ENCODE measurements around the gene FAM174C.

The FAM174C gene

DNA sequence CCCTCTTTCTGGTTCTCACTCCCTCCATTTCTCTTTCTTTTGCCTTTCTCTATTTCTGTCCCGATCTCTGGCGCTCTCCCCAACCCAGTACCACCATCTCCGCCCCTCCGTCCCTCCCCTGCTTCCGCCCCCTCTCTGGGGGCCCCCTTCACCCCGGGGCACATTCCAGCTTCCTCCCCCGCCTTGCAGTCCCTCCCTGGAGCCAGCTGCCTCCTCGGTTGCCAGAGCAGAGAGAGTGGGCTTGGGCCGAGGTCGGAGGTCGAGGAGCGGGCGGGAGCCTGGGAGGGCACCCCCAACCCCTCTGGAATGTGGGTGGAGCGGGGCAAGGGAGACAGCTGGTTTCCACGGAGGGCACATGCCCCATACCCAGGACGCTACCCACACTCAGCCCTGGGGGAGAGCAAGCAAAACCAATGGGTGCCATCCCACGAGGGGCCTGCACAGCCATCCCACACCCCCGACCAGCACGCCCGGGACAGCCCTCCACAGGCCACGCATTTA lies 12.7 kb upstream of the FAM174C start:
- no peak for DNase-seq

DNA sequence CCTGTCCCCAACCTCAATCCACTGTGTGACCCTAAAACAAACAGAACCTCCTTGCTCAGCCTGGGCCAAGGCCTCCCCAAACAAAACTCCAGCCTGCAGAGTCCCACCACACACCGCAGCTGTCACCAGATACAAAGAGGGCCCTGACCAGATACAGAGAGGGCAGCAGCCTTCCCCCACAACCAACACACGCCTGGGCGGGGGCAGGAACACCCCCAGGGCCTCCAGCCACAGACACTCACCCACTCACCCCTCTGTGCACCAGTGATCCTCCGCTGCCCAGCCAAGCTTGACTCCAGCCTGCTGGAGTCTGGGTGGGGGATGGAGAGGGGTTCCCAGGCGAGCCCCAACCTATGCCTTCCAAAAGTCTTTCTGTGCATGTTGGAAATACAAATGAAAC lies 12.1 kb upstream of the FAM174C start:
- DNase-seq = no peak

DNA sequence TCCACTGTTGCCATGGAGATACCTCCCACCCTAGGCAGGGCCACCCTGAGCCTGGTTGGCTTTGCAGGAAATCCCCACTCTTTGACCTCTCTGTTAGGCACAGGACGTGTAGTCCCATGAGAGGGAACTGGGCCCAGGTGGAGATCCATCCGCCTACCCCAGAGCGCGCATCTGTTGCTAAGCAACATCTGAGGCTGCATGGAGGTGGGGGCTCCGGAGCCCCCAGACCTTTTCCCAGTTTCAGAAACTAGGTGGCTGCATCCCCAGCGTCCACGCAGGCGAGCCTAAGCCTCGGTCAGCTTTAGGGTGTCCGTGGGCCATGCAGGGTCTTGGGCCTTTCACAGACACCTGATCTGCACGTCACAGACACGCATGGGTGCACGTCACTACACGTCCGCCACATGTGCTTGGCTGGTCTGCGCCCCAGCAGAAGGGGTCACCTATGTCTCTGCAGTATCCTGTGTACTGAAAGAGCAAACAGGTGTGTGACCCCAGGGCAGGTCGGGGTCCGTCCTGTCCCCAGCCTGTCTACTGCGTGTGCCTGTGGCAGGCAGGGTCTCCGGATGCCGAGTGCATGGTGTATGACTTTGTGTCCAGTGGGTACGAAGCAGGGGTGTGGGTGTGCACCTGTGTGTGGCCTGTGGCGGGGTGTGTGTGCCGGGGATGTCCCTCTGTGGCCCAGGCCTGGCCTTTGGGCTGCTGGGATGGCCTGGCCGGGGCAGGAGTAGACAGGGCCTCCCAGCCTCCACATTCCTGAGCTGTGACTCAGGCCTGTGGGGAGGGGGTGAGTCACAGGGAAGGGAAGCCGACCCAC lies 10.3 kb upstream of the FAM174C start:
- no peak for DNase-seq

DNA sequence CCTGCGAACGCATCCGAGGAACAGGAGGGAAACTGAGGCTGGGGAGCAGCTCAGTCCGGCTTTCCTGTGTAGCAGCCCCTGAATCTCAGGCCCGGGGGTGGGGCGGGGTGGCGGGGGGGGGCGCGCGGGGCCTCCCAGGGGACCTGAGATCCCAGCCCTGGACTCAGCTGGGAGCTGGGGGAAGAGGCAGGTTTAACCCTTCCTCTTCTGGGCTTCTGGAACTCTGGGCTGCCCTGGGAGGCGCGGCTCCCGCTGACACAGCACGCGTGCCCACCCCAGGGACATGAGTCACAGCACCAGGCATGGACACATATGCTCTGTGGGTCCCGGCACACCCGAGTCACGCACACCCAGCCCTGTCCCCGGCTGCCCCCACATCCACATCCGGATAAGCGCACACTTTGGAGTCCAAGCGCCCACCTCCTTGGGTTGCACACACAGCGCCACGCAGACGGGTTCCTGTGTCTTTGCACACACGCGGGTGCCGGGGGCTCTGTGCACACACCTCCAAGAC lies 9.7 kb upstream of the FAM174C start:
- no peak for DNase-seq

DNA sequence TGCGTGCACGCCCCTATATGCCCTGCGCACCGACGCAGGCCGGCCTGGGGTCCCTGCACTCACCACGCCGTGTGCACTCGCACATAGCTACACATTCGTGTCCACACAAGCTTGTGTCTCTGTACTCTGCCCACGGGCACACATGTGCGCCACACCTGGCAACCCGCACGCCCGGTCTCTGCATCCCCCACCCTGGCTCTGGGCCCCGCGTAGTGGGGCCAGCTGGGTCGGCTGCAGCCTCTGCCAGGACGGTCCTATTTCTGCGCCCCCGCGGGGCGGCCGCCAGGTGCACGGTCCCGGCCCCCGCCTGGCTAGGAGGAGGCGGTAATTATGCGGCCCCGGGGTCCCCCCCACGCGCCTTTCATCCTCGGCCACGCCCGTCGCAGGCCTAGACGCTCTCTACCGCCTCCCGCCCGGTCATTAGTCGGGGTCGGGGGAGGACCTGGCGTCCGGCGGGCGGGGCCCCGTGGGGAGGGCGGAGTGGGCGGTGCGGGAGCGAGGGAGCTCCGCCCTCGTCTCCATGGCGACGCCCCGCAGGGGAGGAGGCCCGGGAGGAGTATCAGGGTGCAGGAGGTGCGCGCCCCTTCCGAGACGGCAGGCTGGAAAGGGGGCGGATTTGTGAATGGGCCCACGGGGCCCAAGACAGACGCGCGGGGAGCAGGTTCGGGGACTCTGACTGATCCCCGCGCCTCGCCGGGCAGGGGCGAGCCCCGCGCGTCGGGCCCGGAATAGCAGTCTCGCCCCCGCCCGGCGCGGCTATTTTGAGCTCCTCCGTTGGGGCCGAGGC lies 9.0 kb upstream of the FAM174C start:
- DNase-seq = peak in 1 of 2 experiments; percentile 74

DNA sequence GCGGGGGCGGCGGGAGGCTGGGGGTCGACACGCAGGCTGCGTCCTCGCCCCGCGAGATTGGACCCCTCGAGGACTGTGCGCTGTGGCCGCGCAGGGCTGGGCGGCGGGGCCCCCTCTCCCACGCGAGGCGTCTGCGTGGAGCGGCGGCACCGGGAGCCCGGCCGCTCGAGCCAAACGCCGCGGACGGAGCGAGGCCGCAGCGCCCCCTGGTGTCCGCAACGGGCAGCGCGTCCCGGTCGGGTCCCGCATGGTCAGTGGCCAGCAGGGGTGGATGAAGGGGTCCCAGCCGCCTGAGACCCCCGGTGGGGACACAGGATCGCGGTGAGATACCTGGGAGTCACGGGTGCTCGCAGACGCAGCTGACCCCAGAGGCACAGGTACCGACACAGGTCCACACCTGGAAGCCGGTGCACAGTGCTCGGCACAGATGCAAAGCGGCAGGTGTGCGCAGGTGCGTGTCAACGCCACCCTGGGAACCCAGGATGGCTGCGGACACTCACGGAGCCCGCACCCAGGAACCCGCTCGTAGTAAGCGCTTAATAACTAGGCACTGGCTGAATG lies 8.3 kb upstream of the FAM174C start:
- DNase-seq = peak in 1 of 2 experiments; percentile 73

DNA sequence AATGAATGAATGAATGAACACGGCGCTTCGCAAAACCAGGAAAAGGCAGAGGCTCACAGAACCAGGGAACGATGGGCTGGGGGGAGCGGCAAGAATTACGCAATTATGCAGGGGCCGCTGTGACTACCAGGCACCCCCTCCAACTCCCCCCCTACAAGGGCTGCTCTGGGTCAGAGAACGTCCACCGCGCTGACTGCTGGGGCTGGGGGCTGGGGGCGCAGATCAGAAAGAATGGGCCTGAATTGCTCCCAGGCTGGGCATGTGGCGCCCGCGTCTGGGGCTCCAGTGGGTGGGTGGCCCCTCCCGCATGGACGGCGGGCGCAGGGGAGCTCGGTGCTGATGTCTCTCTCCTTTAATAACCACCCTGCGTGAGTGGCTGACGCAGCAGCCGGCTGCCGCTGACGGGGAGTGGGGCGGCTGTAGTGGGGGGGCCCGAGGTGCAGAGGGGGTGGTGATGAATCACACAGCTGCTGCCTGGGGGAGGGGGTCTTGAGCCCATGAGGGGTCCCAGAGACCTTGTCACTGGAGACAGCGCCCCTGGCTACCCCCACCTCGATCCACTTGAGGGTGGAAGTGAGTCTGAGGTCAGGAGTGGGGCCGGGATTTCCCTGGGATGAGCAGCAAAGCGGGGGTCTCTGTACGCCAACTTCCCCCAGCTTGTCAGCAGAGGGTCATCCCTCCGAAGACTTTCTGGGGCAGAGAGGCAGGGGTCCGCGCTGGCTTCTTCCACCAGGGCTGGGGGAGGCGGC lies 7.7 kb upstream of the FAM174C start:
- DNase-seq = no peak

DNA sequence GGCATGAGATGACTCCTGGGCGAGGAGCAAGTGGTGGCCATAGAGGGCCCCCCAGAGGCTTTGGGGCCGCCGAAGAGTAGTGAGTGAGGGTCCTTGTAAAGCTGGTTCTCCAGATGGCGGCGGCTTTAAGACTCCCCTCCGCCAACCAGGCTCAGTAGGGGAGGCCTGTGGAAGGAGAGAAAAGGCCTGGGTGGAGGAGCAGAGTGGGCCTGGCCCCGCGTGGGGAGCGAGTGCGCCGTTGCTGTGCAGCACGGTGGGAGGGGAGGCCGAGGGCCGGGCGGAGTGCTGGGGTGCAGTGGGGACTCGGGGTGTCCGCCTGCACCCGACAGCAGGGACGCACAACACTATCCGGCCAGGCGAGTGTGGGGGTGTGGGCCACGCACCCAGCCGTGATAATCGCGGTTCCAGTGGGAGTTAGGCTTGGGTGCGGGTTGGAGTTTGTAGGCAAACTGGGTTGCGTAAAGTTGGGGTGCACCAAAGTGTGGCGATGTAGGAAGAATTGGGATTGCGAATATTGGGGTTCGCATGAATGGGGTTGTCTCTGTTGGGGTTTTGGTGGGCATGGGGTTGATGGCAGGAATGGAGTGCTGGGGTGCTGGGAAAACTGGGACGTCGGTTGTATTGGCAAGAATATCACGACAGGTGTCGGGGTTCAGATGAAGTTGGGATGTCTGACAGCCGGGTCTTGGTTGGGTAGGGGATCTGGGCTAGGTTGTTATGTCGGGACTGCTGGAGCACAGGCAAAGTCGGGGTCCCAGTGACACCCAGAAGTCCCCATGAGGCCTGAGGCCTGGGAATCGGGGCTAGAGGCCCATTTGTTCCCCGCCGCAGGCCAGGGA lies 6.9 kb upstream of the FAM174C start:
- DNase-seq = no peak

DNA sequence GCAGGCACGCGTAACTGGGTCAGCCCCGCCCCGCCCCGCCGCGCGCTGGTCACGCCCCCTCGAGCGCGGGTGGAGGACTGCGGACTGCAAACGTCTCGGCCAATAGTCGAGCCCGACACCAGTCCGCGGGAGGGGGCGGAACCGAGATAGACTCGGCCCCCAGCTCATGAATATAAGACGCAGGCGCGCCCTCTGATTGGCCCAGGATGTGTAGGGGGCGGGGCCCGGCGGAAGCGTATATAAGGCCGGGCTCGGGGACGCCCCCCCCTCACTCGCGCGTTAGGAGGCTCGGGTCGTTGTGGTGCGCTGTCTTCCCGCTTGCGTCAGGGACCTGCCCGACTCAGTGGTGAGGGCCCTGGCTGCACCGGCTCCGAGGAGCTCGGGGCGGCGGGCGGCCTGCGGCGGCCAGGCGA lies 6.3 kb upstream of the FAM174C start, which contains the start of gene CIRBP:
Gene CIRBP (plus strand): TSS at position 268 of the 413 bp plus-strand sequence. CDS start 1,602 bp downstream, outside the sequence.
- peak; percentile 84 to 98 for DNase-seq

DNA sequence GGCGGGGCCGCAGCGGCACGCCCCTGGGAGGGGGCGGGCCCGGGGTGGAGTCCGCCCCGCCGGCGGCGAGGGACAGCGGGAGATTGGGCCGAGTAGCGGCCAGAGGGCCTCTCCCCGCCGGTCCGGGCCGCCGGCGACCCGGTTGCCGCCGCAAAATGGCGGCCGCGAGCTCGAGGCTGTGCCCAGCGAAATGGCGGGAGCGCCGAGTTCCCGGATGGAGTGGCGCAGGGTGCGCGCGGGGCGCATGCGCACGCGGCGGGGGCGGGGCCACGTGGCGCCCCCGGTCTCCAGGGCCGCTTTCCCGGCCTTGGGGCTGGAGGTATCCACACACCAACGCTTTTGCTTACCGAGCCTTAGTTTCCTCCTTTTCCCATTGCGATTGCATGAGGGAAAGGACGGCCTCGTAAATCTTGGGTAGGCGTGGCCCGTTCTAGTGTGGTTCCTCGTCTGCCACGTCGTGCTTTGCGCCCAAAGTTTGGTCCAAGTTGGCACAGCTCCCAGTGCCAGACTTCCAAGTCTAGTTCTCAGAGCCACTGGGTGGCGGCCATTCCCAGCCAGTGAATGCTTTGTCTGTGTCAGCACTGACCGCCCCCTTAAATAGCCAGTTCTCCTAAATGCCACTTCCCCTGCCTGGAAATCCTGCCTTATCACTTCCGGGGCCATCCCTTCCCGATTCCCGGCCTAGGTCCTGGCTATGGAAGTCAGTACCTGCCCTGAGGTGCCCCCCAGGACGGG lies 5.7 kb upstream of the FAM174C start:
- peak in 1 of 2 experiments; percentile 78 for DNase-seq

DNA sequence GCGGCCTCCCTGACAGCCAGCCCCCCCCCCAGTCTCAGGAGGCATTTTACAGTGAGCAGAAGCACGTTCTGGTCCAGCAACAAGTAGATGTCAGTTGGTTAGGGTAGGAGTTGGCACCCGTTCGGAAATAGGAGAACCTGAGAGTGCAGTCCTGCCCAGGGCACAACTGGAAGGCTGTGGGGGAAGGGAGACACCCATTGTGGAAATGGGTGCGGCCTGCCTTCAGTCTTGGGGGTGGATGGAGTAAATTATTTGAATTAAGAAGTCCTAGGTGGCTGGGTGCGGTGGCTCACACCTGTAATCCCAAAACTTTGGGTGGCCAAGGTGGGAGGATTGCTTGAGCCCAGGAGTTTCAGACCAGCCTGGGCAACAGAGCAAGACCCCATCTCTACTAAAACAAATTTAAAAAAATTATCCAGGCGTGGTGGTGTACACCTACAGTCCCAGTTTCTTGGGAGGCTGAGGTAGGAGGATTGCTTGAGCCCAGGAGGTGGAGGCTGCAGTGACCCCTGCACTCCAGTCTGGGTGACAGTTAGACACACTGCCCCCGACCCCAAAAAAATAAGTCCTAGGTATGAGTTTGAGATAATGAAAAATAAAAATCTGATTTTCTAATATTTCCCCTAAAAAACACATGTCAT lies 5.0 kb upstream of the FAM174C start:
- DNase-seq = no peak

DNA sequence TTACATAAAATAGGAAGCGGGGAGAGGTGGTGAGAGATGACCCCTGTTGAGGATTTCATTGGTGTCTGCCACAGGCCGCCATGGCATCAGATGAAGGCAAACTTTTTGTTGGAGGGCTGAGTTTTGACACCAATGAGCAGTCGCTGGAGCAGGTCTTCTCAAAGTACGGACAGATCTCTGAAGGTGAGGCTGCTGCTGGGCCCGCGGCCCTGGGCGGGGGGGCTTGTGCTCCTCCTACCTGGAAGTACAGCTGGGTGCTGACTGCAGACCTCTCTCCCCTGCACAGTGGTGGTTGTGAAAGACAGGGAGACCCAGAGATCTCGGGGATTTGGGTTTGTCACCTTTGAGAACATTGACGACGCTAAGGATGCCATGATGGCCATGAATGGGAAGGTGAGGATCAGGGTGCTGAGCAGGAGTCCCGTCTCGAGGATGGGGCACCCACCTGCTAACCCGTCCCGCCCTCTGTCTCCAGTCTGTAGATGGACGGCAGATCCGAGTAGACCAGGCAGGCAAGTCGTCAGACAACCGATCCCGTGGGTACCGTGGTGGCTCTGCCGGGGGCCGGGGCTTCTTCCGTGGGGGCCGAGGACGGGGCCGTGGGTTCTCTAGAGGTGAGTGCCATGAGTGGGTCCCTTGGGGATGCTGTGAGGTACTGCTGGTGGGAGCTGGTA lies 4.3 kb upstream of the FAM174C start:
- DNase-seq = no peak

DNA sequence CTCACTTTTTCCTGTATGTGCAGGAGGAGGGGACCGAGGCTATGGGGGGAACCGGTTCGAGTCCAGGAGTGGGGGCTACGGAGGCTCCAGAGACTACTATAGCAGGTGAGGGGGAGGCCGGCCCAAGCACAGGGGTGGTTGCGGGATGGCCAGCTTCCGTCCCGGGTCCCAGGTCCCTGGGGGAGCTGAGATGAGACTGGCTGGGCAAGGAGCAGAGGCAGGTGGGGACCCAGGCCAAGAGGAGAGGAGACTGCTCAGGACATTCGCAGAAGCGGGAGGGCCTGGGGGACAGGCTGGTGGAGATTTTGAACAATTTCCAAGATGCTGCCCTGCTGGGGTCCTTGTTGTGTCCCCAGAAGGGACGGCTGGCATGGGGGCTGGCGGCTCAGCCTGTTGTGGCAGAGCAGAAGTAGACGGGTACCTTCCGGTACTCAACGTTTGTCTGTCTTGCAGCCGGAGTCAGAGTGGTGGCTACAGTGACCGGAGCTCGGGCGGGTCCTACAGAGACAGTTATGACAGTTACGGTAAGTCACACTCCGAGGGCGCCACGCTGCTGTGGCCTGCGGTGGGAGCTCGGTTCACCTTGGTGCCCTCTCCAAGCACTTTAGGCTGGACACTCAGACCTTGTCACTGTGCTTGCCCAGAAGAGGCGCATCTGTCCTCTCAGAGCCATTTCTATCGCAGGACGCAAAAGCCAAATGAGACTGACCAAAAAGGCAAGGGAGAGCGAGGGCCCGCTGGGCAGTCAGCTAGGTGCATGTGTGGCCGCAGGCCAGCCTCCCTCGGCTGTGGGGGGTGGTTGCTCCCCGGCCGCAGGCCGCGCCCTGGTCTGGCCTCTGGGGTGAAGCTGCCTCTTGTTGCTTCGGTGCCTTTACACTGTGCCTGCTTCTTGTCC lies 3.6 kb upstream of the FAM174C start:
- DNase-seq = no peak

DNA sequence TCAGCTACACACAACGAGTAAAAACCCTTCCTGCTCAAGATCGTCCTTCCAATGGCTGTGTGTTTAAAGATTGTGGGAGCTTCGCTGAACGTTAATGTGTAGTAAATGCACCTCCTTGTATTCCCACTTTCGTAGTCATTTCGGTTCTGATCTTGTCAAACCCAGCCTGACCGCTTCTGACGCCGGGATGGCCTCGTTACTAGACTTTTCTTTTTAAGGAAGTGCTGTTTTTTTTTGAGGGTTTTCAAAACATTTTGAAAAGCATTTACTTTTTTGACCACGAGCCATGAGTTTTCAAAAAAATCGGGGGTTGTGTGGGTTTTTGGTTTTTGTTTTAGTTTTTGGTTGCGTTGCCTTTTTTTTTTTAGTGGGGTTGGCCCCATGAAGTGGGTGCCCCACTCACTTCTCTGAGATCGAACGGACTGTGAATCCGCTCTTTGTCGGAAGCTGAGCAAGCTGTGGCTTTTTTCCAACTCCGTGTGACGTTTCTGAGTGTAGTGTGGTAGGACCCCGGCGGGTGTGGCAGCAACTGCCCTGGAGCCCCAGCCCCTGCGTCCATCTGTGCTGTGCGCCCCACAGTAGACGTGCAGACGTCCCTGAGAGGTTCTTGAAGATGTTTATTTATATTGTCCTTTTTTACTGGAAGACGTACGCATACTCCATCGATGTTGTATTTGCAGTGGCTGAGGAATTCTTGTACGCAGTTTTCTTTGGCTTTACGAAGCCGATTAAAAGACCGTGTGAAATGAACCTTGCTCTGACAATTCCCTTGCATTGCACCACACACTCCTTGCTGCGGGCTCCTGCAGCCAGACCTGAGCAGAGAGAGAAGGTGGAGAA lies 2.7 kb upstream of the FAM174C start:
- DNase-seq = no peak

DNA sequence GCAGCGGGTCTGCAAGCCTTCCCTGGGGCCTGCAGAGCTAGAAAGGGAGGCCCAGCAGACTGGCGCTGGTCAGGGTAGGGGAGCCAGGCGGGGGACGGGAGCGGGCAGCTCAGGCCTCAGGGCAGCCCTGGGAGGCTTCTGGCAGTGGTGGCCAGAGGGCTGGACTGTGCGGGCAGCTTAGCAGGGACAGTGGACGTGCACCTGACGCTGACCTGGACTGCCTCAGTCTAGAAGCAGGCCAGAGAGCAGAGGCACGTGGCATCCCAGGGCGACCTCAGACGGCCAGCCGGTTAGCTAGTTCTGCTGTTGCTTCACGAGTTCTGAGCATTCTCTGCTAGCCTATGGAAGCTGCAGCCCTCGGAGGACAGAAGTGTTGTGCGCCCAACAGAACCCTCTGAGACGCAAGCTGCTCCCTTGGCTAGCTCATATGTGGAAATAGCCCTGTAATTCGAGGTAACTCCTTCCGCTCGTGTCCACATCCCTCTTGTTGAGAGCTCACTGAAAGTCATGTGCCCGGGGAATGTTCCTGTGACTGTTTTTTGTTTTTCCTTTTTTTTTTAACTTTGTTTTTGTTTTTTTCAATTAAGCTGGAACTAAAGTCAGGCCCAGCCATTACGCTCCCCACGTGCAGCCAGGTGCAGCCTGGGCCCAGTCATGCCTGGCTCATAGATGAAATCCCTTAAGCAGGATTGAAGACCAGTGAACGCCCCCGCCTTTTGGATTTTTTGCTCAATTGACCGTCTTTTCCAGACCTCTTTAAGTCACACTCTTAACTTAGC lies 1.9 kb upstream of the FAM174C start:
- no peak for DNase-seq

DNA sequence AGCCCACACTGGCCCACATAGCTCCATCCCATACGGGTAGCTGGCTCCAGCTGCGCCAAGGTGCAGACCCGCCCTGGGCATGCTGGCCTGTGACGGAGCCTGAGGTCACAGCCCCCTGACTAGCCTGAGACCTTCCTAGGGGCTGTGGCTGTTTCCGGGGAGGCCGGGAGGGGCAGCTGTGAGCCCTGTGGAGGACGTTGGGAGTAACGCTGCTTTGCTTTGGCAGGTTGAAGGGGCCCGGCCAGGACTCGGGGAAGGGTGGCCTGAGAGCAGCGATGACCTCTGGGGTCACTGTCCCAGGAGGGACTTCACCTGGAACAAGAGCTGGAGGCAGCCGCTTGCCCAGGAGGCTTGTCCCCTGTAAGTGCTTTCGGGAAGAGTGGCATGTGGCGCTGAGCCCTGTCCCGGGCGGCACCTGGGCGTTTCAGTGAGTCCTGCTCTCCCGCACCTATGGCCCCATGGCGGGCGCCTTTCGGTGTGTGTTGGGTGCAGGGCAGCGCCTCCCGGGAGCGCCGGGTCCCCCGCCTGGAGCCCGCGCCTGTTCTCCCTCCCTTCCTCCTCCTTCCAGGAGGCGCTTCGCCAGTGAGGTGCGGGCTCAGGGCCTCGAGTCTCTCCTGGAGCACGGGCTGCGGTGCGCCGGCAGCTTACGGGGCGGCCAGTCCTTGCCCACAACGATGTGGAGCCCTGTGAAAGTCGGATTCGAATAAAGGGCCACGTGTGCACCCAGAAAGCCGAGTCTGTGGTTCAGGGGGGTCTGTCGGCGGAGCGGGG lies 1.1 kb upstream of the FAM174C start:
- DNase-seq = no peak
